PC-3 (cell line): ENCODE results near the gene AP1M1. TPM values are rescaled to one million over a fixed set of nuclear protein-coding genes. Genes with fewer than 3 reads are reported as not detected.

Experiments used
- ATAC-seq: fragments of 200-7000 bp; cut with Tn5 transposase; 2 replicates; pipeline ENCODE4 v1.9.1; 2020; ENCODE audit warnings: mild to moderate bottlenecking, moderate library complexity
- BruUV-seq: library from RNA; stranded (reverse); fragments of 400-500 nt; replicated peaks from 2 replicates; lab custom pipeline; 2021; lab: Mats Ljungman, UMichigan
- CTCF ChIA-PET: fragments of 300-600 bp; sonication (Branson Sonifier 250); formaldehyde crosslinking; loops from one replicate; lab custom pipeline; 2022; ENCODE audit warnings: antibody characterized with exemption; lab: Charles Lee
- POLR2A ChIA-PET: fragments of 300-600 bp; sonication (Branson Sonifier 250); formaldehyde crosslinking; loops from one replicate; lab custom pipeline; 2022; ENCODE audit warnings: antibody characterized with exemption; ENCODE audit not compliant: unreplicated experiment; lab: Charles Lee
- DNase-seq: peaks from one replicate; pipeline ENCODE4 v3.0.0-alpha.2; 2015
- H2AFZ ChIP-seq: fragments of 300-600 bp; sonication (generic); 2 replicates; pipeline ENCODE4 v1.6.0; 2016; ENCODE audit warnings: antibody characterized with exemption, low read length
- H3F3A ChIP-seq: fragments of 300-600 bp; sonication (generic); one replicate; pipeline ENCODE4 v1.6.0; 2017; ENCODE audit warnings: antibody characterized with exemption, low read length, control low read depth, mild to moderate bottlenecking; ENCODE audit not compliant: unreplicated experiment
- H3K27ac ChIP-seq: fragments of 300-600 bp; sonication (generic); 2 replicates; pipeline ENCODE4 v1.5.1; 2016; ENCODE audit warnings: mild to moderate bottlenecking, low read length
- H3K27me3 ChIP-seq: fragments of 300-600 bp; sonication (generic); 2 replicates; pipeline ENCODE4 v1.6.1; 2016; ENCODE audit warnings: low read length, mixed read lengths
- H3K36me3 ChIP-seq: fragments of 300-600 bp; sonication (generic); 2 replicates; pipeline ENCODE4 v1.6.1; 2016; ENCODE audit warnings: low read depth, mixed run types, low read length, mixed read lengths
- H3K4me1 ChIP-seq: fragments of 300-600 bp; sonication (generic); 2 replicates; pipeline ENCODE4 v1.5.1; 2016; ENCODE audit warnings: low read length; ENCODE audit not compliant: insufficient read depth
- H3K4me2 ChIP-seq: fragments of 300-600 bp; sonication (generic); 2 replicates; pipeline ENCODE4 v1.6.0; 2016; ENCODE audit warnings: low read length
- H3K4me3 ChIP-seq: fragments of 300-600 bp; sonication (generic); 2 replicates; pipeline ENCODE4 v1.5.1; 2016; ENCODE audit warnings: mild to moderate bottlenecking, low read length, mixed read lengths
- H3K79me2 ChIP-seq: fragments of 300-600 bp; sonication (generic); 2 replicates; pipeline ENCODE4 v1.6.1; 2017; ENCODE audit warnings: low read length, mixed read lengths
- H3K9ac ChIP-seq: fragments of 300-600 bp; sonication (generic); 2 replicates; pipeline ENCODE4 v1.6.0; 2016; ENCODE audit warnings: mild to moderate bottlenecking, low read length
- H3K9me2 ChIP-seq: fragments of 300-600 bp; sonication (generic); replicated peaks from 2 replicates; pipeline ENCODE4 v1.6.1; 2016; ENCODE audit warnings: mixed run types, low read length, mixed read lengths
- H3K9me3 ChIP-seq: fragments of 300-600 bp; sonication (generic); 2 replicates; pipeline ENCODE4 v1.6.1; 2016; ENCODE audit warnings: low read length, mixed read lengths
- H4K20me1 ChIP-seq: fragments of 300-600 bp; sonication (generic); 2 replicates; pipeline ENCODE4 v1.6.1; 2016; ENCODE audit warnings: low read length, mixed read lengths
- EZH2 ChIP-seq: fragments of 300-600 bp; sonication (generic); IDR thresholded peaks from one replicate; pipeline ENCODE4 v1.6.1; 2017; ENCODE audit warnings: antibody characterized with exemption, mild to moderate bottlenecking, low read length; ENCODE audit not compliant: unreplicated experiment
- EZH2phosphoT487 ChIP-seq: fragments of 300-600 bp; sonication (generic); IDR thresholded peaks from 2 replicates; pipeline ENCODE4 v1.6.1; 2018; ENCODE audit warnings: mild to moderate bottlenecking, antibody characterized with exemption, low read length, borderline replicate concordance
- intact Hi-C: fragments of 100-400 bp; cut with micrococcal nuclease; formaldehyde crosslinking; loops from 2 replicates; pipeline ENCODE4 v1.9.0; 2023
- total RNA-seq: library from RNA; depleted of rRNA; stranded (reverse); fragments of >200 nt; gene quantifications from 2 replicates; pipeline ENCODE4 v1.2.3, GENCODE V29; 2014
- TF ChIP-seq, protein P1 (sequence below): fragments of 300-600 bp; sonication (generic); conservative IDR thresholded peaks from 2 replicates; pipeline ENCODE4 v1.5.1; 2017; ENCODE audit warnings: antibody characterized with exemption, low read depth, mild to moderate bottlenecking, low read length

Gene AP1M1
- total RNA-seq, 1 experiment from 2014 or later, result 104 TPM

DNA sequence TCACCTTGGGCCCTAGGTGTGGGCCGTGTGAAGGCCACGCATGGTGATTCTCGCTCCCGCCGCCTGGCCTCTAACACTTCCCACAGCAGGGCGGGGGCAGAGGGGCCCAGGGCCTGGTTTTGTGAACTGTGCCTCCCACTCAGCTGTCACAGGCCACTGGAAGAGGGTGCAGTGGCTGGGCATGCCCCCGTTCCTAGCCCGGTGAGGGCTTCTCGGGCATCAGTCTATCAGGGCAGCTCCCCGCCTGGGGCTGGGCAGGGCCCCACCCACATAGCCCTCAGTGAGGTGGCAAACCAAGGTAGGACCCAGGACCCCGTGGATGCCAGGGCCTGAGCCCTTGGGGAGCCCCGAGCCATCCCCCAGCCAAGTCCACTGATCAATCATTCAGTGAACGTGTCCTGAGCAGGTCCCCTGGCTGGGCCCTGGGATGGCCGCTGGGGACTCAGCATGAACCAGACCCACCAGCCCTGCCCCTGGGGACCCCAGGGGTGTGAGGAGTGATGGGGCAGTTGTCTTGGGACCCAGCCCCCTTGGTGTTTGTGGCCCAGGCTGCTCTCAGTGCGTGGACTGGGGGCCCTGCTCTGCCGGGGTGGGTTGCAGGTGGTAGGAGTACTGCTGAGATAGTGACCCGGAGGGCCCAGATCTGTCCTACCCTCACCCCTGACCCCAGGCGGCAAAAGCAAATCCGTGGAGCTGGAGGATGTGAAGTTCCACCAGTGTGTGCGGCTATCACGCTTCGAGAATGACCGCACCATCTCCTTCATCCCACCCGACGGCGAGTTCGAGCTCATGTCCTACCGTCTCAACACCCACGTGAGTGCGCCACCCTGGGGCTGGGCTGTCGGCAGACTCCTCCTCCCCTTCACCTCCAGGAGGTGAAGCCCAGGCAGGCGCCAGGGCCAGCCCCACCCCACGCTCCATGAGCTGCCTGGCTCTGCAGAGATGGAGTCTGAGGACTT lies 29.4 kb downstream of the AP1M1 start:
- Histone ChIP-seq H3K9me2 (no peaks in the 10 kb centered on the region), H4K20me1 (no peaks in the 10 kb centered on the region), H3K4me1 (no peaks in the 10 kb centered on the region), H3K79me2 (no peaks in the 10 kb centered on the region), H2AFZ (no peak overlapping the region), H3K4me2 (no peak overlapping the region), H3K9ac (no peak overlapping the region), H3K4me3 (no peak overlapping the region), H3K27me3 (no peaks in the 10 kb centered on the region), H3K9me3 (no peaks in the 10 kb centered on the region), H3F3A (no peaks in the 10 kb centered on the region), H3K27ac (no peak overlapping the region), H3K36me3 (peaks cover 18% of the 10 kb centered on the region)
- BruUV-seq, result no TSS peak
- ChIA-PET POLR2A (no interaction called here), CTCF (no interaction called here)
- TF ChIP-seq EZH2 (no peak), EZH2phosphoT487 (no peak)
- TF ChIP-seq, protein P1, sequence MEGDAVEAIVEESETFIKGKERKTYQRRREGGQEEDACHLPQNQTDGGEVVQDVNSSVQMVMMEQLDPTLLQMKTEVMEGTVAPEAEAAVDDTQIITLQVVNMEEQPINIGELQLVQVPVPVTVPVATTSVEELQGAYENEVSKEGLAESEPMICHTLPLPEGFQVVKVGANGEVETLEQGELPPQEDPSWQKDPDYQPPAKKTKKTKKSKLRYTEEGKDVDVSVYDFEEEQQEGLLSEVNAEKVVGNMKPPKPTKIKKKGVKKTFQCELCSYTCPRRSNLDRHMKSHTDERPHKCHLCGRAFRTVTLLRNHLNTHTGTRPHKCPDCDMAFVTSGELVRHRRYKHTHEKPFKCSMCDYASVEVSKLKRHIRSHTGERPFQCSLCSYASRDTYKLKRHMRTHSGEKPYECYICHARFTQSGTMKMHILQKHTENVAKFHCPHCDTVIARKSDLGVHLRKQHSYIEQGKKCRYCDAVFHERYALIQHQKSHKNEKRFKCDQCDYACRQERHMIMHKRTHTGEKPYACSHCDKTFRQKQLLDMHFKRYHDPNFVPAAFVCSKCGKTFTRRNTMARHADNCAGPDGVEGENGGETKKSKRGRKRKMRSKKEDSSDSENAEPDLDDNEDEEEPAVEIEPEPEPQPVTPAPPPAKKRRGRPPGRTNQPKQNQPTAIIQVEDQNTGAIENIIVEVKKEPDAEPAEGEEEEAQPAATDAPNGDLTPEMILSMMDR, result no peak
- no peak for ATAC-seq
- intact Hi-C loops, result no loop called here
- no peak for DNase-seq

DNA sequence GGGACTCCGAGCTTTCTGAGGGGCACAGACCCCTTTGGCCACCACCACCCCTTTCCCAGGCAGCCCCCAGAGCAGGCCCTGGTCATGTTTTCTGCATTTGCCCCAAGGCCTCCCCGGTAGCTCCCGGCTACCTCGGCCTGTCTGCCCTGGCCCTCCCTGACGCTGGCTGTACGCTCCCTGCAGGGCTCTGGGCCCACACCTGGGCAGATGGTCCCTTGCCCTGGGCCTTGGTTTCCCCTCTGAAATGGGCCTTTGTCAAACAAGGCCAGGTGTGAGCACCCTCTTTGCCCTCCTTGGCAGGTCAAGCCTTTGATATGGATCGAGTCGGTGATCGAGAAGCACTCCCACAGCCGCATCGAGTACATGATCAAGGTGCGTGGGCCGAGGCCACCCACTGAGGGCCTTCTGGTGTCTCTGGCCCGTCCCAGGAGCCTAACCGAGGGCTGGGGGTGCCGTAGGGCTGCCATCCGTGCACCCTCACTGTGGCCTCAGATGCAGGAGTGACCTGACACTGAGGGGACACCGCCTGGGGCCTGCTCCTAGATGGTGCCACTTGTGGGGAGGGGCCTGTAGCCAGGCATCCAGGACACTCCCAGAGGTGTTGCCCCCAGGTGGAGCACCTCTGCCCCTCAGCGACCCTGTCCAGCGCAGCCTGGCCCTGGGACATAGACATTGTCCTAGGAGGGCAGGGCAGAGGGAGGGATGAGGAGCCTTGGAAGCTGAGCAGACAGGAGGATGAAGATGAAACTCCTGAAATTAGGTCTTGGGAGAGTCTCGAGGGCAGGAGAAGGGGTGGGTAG lies 30.3 kb downstream of the AP1M1 start:
- H3F3A ChIP-seq, result no peaks in the 10 kb centered on the region
- H3K36me3 ChIP-seq, result peaks cover 10% of the 10 kb centered on the region
- H3K27ac ChIP-seq, result no peak overlapping the region
- no peaks in the 10 kb centered on the region for H3K9me3 ChIP-seq
- BruUV-seq, result no TSS peak
- no peaks in the 10 kb centered on the region for H3K79me2 ChIP-seq
- no peak overlapping the region for H3K9ac ChIP-seq
- no peaks in the 10 kb centered on the region for H3K27me3 ChIP-seq
- no peaks in the 10 kb centered on the region for H3K9me2 ChIP-seq
- ATAC-seq, result no peak
- no peaks in the 10 kb centered on the region for H3K4me1 ChIP-seq
- DNase-seq, result no peak
- H3K4me3 ChIP-seq, result no peak overlapping the region
- POLR2A ChIA-PET, result no interaction called here
- H4K20me1 ChIP-seq, result no peaks in the 10 kb centered on the region
- TF ChIP-seq, protein P1, result no peak
- no peak for TF ChIP-seq EZH2phosphoT487
- no peak for TF ChIP-seq EZH2
- intact Hi-C loops, result no loop called here
- no peak overlapping the region for H3K4me2 ChIP-seq
- CTCF ChIA-PET, result no interaction called here
- no peak overlapping the region for H2AFZ ChIP-seq
